HG02970 (cell line): Measurements from ENCODE around the gene IQCN.

Experiments used
- ATAC-seq: cut with Tn5 transposase; IDR thresholded peaks from one replicate; pipeline ENCODE4 v1.9.1; 2021; ENCODE audit warnings: mild to moderate bottlenecking, moderate library complexity, moderate number of reproducible peaks; ENCODE audit not compliant: unreplicated experiment, low FRiP score

IQCN gene

DNA sequence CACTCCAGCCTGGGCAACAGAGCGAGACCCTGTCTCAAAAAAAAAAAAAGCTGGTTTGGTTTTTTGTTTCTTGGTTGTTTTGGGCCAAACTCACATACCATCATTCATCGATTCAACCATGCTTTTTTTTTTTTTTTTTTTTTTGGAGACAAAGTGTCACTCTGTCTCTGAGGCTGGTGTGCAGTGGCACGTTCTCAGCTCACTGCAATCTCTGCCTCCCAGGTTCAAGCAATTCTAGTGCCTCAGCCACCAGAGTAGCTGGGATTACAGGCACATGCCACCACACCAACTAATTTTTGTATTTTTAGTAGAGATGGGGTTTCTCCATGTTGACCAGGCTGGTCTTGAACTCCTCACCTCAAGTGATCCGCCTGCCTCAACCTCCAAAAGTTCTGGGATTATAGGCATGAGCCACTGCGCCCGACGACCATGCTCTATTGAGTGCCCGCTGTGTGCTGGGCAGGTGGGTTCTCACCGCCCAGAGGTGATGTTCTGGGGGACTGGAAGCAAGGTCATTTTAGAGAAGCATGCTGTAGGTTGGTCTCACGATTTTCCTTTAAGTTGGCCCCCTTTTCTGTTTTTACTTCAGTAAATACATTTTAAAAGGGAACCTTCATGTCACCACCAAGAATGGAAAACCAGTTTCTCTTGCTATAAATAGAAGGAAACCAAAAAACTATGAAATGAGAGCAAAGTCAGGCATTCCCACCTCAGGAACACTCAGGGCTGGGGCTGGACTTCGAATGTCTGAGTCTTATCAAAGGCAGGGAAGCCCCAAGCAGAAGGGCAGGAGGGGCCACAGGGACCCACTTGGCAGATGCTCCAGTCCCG, 15.4 kb upstream of the IQCN start:
- ATAC-seq: no peak

DNA sequence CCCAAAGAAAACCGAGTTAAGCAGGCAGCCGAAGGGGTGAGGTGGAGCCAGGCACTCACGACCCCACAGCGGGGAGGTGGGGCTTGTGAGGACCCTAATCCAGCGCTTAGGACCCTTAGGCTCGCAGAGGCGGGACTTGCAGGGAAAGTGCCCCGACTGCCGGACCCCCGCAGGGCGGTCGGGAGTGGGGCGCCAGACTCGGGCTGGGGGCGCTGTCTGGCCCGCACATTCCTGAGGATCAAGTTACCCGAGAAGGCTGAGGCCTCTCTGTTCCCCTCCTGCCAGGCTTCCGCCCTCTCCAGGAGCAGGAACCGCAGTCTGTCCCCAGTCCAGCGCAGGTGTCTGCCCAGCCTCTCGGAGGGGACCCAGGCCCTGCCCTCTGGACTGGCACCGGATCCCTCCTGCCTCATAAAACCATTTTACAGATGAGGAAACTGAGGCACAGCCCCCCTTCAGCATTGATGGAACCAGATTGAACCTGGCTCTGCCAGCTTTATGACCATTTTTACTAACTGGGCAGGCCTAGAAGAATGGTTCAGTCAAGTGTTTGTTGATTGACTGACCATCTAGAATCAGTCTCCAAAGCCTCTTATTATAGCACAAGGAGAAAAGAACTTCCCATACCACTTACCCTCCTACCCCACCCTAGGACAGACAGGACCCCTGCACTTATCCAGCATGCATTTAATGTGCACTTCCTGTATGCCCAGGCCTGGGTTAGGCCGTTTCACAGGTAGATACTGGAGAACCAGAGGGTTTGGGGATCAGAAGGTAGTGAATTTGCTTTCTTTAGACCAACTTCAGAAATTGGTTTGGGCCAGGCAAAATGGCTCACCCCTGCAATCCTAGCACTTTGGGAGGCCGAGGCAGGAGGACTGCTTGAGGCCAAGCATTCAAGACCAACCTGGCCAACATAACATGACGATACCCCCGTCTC, 13.9 kb upstream of the IQCN start:
- no peak for ATAC-seq

DNA sequence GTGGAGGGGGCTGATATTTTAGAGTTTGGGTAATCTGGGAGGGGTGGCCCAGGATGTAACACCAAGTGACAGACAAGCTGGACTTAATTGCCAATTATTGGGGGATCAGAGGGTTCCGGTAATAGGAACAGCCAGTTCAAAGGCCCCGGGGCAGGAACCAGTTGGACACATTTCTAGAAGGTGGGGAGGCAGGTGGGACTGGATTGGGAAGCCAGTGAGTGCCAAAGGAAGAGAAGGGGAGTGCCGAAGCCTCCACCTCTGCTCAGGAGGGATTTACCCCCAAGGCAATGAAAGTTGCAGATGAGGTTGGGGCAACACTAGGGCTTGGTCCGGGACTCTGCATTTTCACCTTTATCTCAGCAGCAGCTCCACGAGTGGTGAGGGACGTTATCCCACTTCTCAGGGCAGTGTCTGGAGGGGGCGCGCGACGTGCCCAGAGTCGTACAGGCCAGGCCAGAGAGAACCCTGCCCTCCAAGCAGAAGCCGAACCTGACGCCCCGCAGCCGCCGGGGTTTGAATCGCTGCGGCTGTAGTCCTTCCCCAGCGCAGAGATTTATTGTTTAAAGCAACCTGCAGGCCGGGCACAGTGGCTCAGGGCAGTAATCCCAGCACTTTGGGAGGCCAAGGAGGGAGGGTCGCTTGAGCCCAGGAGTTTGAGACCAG, 12.9 kb upstream of the IQCN start:
- ATAC-seq: no peak

DNA sequence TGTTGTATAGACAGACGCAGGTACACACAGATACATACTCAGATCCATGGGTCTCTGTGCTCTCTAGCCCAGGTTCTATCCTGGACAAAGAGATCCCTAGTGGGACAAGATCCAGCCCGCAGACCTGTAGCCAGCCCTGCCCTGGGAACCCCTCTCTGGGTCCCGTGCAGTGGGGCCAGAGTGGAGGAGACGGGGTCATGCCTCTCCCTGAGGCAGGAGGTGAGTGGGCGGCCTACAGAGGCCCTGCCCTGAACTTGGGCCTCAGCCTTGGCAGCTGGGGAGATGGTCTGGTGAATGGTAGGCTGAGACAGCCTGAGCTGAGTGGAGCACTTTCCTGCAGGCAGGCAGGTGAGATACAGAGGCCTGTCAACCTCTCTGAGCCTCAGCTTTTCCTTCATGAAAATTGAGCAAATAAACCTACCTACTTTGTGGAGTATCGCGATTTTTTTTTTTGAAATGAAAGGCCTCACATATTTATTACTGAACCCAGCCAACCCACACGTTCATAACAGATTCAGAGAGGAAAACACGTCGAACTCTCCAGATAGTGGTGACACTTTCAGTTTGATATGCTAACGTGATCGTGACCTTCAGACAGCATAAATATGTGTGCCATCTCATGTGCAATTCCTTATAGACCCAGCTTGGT, 10.6 kb upstream of the IQCN start:
- no peak for ATAC-seq

DNA sequence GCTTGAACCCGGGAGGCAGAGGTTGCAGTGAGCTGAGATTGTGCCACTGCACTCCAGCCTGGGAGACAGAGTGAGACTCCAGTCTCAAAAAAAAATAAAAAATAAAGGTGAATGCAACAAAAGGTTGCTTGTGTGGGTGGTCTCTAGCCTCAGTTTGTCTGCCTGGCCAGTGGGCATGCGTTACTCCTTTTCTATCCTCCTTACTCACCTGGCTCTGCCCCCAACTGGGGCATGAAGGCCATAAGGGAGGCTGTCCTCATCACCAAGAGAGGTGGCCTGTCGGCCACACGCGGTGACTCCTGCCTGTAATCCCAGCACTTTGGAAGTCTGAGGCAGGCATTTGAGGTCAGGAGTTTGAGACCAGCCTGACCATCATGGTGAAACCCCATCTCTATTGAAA, 9.1 kb upstream of the IQCN start:
- ATAC-seq: no peak

DNA sequence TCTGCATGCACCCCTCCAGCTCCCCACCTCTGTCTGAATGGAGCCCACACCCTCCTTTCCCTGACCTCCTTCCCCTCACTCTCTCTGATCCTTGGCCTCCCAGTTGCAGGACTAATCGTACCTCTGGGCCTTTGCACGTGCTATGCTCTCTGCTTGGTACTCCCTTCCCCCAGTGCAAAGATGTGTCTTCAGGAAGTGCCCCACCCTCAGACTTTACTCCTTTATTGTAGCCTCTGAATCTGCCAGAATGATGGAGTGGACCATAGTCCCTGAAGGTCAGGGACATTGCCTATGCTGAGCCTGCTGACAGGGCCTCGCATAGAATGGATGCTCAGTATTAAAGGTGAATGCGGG, 8.5 kb upstream of the IQCN start:
- no peak for ATAC-seq

DNA sequence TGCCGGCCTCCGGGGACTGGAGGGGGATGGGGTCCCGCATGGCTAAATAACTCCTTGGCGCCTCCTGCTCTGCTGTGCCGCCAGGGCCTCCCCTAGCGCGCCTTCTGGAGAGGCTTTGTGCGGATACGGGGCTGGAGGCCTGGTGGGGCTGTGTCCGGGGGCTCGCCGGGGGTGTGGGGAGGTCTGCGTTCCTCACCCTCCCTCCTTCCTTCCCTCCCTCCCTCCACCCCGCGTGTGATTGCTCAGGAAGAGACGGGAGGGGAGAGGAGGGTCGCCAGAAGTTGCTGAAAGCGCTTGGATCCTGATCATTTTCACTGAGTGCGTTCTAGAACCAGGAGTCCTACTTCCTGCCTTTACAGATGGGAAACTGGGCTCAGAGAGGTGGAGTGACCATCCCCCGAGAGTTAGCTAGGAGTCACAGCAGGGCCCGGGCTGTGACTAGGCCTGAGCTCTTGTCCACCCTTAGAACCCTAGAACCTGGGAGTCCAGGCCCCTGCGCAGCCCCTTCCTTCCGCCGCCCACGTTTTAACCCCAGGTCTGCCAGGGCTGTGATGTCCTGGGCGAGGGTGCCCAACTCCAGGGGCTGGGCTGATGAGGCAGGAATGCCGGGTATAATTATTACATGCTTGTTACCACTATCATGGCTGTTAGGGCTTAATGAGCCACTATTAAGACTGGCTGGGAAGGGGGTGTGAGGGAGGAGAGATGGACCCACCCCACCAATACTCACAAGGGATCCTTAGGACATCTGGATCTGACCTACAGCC, 8.0 kb upstream of the IQCN start:
- ATAC-seq: no peak

DNA sequence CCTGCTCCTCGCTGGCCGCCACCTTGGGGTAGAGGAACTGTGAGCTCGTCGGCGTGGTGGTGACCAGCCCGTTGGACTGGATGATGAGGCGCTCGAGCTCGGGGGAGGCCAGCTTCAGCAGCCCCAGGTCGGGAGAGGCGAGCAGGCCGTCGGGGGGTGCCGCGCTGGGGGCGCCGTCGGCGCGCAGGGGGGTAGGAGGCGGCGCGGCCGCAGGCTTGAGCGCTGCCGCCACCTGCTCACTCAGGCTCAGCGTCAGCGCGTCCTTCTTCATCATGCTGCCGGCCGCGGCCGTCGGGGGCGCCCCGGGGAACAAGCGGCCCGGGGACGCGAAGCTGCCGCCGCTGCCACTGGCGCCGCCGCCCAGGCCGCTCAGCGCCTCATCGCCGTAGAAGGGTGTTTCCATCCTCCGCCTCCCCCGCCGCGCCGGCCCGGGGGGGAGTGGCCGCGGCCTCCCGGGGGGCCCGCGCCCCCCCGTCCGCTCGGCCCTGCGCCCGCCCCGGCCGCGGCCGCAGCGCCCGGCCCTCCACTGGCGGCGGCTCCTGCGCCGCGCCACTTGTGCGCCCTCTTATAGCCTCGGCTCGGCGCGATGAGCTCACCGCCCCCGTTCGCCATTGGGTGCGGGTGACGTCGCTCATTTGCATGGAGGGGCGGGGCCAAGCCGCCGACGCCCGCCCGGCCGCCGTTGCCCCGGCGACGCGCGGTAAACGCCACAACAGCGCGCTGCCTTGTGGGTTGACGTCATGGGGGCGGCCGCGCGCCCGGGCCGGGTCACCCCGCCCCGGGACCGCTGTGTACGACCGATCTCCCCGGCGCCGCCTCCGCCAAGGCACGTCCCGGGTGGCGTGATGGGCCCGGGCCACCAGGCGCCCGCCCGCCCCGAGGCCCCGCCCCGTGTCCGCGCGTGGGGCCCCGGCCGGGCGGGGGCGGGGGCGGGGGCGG, 7.1 kb upstream of the IQCN start, which contains the start of gene JUND:
TSS of gene JUND (minus strand) at position 541 of the 939 bp plus-strand sequence. CDS start at position 403, 138 bp downstream.
- ATAC-seq: peak; percentile 55

DNA sequence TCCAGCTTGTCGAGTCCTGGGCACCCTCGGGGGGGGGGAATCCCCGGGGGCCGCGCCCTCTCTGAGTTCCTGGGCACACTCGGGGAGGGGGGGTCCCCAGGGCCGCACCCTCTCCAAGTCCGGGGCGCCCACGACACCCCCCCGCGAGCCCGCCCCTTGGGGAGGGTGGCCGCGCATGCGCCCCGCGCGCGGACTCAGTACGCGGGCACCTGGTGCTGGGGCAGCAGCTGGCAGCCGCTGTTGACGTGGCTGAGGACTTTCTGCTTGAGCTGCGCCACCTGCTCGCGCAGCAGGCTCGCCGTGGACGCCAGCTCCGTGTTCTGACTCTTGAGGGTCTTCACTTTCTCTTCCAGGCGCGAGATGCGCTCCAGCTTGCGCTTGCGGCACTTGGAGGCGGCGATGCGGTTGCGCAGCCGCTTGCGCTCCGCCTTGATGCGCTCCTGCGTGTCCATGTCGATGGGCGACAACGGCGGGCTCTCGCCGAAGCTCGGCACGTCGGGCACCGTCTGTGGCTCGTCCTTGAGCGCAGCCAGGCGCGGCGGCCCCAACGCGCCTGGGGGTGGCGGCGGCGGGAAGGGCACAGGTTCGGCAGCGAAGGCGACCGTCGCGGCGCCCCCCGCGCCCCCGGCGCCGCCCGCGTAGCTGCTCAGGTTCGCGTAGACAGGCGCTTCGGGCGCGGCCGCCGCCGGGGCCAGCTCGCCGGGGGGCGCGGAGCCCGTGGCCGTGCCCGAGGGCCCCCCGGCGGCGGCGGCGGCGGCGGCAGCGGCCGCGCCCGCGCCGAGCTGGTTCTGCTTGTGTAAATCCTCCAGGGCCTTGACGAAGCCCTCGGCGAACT, 6.2 kb upstream of the IQCN start:
- peak; percentile 12 for ATAC-seq

DNA sequence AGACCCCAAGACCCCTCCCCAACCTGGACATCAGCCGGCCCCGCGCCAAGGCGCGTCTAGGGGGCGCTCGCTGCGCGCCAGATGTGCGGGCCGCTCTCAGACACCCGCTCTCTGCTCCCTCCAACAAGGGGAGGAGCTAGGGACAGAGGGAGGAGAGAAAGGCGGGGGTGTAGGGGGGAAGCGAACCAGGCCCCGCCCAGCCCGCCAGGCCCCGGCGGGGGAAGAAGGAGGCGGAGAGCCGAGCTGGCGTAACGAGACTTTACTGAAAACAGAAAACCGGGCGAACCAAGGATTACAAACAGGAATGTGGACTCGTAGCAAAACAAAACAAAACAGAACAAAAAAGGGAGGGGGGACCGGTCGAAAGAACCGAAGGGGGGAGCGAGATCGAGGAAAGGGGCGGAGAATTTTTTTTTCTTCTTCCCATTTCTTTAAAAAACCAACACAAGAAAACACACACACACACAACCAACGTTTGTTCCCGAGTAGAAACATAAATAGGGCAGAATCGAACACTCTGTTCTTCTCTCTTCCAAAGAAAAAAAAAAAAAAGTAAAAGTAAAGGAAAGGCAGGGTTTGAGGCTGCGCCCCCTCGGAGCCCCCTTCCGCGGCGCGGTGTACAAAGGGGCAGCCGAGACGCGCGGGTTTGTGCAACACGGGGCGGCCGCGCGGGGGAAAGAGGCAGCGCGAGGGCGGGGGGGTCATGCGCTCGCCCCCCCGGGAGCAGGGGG, 5.4 kb upstream of the IQCN start:
- no peak for ATAC-seq

DNA sequence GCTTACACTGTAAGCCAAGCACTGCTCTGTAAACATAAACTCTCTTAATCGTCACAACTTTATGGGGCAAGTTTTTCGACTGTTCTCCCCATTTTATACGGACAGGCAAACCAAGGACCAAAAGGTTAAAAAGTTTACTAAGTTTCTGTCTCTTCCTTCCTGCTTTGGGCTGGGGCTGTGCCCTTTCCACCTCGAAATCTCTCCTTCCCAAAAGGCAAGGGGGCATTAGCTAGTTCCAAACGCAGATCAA, 4.9 kb upstream of the IQCN start:
- ATAC-seq: no peak

DNA sequence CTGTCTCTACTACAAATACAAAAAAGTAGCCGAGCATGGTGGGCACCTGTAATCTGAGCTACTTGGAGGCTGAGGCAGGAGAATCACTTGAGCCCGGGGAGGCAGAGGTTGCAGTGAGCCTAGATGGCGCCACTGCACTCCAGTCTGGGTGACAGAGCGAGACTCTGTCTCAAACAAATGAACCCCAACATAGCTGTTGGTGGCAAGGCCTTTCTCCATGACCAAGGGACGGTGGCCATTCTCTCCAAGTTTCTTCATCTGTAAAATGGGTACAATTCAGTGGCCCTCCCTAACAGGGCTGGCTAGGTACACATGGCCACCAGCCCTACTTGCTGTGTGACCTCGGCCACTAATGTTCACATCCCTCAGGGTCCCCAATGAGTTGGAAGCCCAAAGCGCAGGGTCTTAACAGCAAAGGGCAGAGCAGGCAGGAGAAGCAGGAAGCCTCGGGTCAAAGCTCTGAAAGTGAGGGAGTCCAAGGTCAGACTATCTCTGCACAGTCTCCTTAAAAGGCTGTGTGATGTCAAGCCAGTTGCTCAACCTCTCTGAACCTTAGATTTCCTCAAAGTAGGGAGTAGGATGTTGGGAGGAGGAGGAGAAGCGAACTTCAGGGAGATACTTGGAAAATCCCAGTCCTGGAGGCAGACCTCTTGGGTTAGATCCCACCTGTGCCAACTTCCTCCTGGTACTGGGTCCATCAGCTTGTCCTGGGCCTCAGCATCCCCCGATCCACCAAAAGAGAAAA, 4.4 kb upstream of the IQCN start:
- ATAC-seq: no peak

DNA sequence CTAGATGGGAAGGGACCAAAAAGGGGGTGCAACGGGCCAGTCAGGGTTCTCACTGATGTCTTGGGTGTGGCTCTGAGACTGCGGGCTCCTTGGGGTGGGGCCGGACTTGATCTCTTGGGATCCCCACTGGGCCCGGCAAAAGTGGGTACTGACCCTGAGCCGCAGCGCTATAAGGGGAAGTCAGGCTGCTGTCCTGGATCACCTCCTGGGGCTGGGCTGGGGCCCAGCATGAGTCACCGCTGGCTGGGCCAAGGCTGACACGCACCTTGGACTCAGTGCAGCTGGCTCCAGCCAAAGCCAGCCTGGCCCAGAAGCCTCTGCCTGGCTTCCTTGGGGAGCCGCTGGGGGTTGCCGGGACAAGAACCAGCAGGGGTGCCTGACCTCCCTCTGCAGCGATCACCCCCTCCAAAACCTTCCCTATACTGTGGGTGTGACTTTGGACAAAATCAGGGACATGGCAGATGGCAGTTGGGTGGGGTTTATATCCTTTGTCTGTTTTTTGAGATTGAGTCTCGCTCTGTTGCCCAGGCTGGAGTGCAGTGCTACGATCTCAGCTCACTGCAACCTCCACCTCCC, 617 bp upstream of the IQCN start:
- no peak for ATAC-seq

DNA sequence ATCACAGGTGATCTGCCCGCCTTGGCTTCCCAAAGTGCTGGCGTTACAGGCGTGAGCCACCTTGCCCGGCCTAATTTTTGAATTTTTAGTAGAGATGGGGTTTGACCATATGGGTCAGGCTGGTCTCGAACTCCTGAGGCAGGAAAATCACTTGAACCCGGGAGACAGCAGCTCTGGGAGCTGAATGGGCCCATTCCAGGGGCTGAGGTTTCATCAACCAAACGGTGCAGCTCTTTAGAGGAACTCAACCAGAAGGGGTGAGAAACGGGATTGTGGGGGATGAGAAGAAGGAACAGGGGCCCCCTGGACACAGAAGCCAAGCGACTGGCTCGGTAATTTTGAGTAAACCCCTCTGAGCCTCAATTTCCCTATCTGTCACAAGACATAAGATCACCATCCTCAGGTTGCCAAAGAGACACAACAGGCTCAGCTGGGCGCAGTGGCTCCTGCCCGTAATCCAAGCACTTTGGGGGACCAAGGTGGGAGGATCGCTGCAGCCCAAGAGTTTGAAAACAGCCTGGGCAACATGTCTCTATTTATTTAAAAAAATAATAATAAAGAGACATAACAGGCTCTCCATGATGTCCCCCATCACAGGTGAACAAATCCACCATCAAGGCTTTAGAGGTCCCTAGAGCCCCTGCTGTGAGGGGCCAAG, 562 bp downstream of the IQCN start:
- ATAC-seq: no peak

DNA sequence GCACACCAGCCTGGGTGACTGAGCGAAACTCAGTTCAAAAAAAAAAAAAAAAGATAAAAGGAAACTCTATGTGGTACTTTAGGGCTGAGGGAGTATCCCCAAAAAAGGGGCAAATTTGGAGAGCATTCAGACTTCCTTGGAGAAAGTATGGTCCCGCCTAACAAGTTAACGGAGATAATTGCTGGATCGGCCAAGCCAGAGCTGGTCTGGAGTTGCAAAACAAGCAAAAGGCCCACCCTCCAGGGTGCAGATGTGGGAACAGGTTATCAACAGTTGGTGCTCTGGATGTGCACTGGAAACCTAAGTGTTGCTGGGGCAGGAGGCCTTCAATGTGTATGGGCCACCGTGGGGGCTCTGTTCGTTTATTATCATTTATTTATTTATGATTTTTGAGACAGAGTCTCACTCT, 2.8 kb downstream of the IQCN start:
- no peak for ATAC-seq

DNA sequence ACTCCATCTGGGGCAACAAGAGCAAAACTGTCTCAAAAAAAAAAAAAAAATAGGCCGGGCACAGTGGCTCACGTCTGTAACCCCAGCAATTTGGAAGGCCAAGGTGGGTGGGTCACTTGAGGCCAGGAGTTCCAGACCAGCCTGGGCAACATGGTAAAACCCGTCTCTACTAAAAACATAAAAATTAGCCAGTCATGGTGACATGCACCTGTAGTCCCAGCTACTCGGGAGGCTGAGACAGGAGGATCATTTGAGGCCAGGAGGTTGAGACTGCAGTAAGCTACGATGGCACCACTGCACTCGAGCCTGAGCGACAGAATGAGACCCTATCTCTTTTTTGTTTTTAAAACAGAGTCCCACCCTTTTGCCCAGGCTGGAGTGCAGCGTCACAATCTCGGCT, 3.9 kb downstream of the IQCN start:
- ATAC-seq: no peak
